GM21619 (cell line): Measurements from ENCODE around the gene C6orf118.

Source experiments
- ATAC-seq: cut with Tn5 transposase; IDR thresholded peaks from one replicate; pipeline ENCODE4 v1.9.1; 2021; ENCODE audit not compliant: unreplicated experiment

C6orf118 gene

GRCh38 chr6:165308926-165309731, at the start of gene C6orf118:
Gene C6orf118, minus strand, starts transcription at chr6:165309605. Its CDS starts 19 bp downstream, at chr6:165309586.
- no peak for ATAC-seq

GRCh38 chr6:165345700-165346099, 36.3 kb upstream of the C6orf118 start:
- ATAC-seq = no peak

- no peak for ATAC-seq
Measured at GRCh38 chr6:165340532-165340931, 31.1 kb upstream of the C6orf118 start.

- ATAC-seq = no peak
Measured at GRCh38 chr6:165325609-165326008, 16.2 kb upstream of the C6orf118 start.

- no peak for ATAC-seq
Measured at GRCh38 chr6:165321555-165322145, 12.2 kb upstream of the C6orf118 start.

GRCh38 chr6:165321150-165321549, 11.7 kb upstream of the C6orf118 start:
- ATAC-seq = no peak

GRCh38 chr6:165317723-165318122, 8.3 kb upstream of the C6orf118 start:
- no peak for ATAC-seq

GRCh38 chr6:165306955-165307354, 2.5 kb downstream of the C6orf118 start:
- ATAC-seq = no peak

- ATAC-seq = no peak
Measured at GRCh38 chr6:165301372-165302246, 7.8 kb downstream of the C6orf118 start.

- no peak for ATAC-seq
Measured at GRCh38 chr6:165300422-165300936, 8.9 kb downstream of the C6orf118 start.

GRCh38 chr6:165298875-165299274, 10.5 kb downstream of the C6orf118 start:
- no peak for ATAC-seq

- ATAC-seq = no peak
Measured at GRCh38 chr6:165298402-165298801, 11.0 kb downstream of the C6orf118 start.

- no peak for ATAC-seq
Measured at GRCh38 chr6:165292657-165293056, 16.7 kb downstream of the C6orf118 start.

- ATAC-seq = no peak
Measured at GRCh38 chr6:165274611-165275010, 34.8 kb downstream of the C6orf118 start.

- ATAC-seq = no peak
Measured at GRCh38 chr6:165272585-165272984, 36.8 kb downstream of the C6orf118 start.

- no peak for ATAC-seq
Measured at GRCh38 chr6:165268987-165269386, 40.4 kb downstream of the C6orf118 start.

GRCh38 chr6:165266621-165267020, 42.8 kb downstream of the C6orf118 start:
- no peak for ATAC-seq

- ATAC-seq = no peak
Measured at GRCh38 chr6:165266191-165266590, 43.2 kb downstream of the C6orf118 start.

GRCh38 chr6:165260462-165260861, 48.9 kb downstream of the C6orf118 start:
- ATAC-seq = no peak

GRCh38 chr6:165249808-165250207, 59.6 kb downstream of the C6orf118 start:
- no peak for ATAC-seq

GRCh38 chr6:165245701-165246100, 63.7 kb downstream of the C6orf118 start:
- no peak for ATAC-seq
